A673 (cell line): ENCODE measurements around the gene ARHGEF4.

Experiments
- CTCF ChIP-seq: fragments of 300-800, 200-600 bp; sonication (generic); conservative IDR thresholded peaks from 2 replicates; pipeline ENCODE4 v1.5.1; 2017; ENCODE audit warnings: low read depth, mild to moderate bottlenecking, antibody characterized with exemption, low read length, moderate library complexity, mixed read lengths
- EZH2 ChIP-seq: fragments of 200-600 bp; sonication (generic); IDR thresholded peaks from 2 replicates; pipeline ENCODE4 v1.6.1; 2017; ENCODE audit warnings: borderline replicate concordance, low read depth, mild to moderate bottlenecking, mixed read lengths, antibody characterized with exemption, low read length; ENCODE audit not compliant: poor library complexity, severe bottlenecking

- TF ChIP-seq CTCF (no peak), EZH2 (no peak)
These were observed 258.0 kb downstream of the ARHGEF4 start for GRCh38 chr2:131094463-131095281.
